Measurements from ENCODE around the gene RAPGEF5. TPM values are rescaled to one million over a fixed set of nuclear protein-coding genes. Genes with fewer than 3 reads are reported as not detected.

The RAPGEF5 gene
- total RNA-seq, 1 donor from 2014 or later = 139 TPM

- H3K36me3 ChIP-seq = no peaks in the 10 kb centered on the region
- H3K4me1 ChIP-seq = peaks cover 15% of the 10 kb centered on the region
- no peaks in the 10 kb centered on the region for H3K9me3 ChIP-seq
- H3K4me3 ChIP-seq = no peak overlapping the region
- ATAC-seq = no peak
- intact Hi-C loops (cut with DNase I) = loop anchor here (10.0 kb wide), 1 partner anchor 138 kb away; no protein-coding TSS in a partner anchor
- TF ChIP-seq CTCF (IDR thresholded peaks at IDR 0.05) = no peak
- H3K27ac ChIP-seq = no peak overlapping the region
- no peak for DNase-seq
- H3K27me3 ChIP-seq = no peaks in the 10 kb centered on the region
These were observed 103.9 kb downstream of the RAPGEF5 start for GRCh38 chr7:22252936-22253536.

- Histone ChIP-seq H3K36me3 (no peaks in the 10 kb centered on the region), H3K27ac (no peak overlapping the region), H3K4me1 (peaks cover 15% of the 10 kb centered on the region), H3K9me3 (no peaks in the 10 kb centered on the region), H3K27me3 (no peaks in the 10 kb centered on the region), H3K4me3 (no peak overlapping the region)
- no peak for TF ChIP-seq CTCF (IDR thresholded peaks at IDR 0.05)
- no peak for DNase-seq
- intact Hi-C loops (cut with DNase I) = loop anchor here (10.0 kb wide), 1 partner anchor 137 kb away; no protein-coding TSS in a partner anchor
- ATAC-seq = no peak
These were observed 104.9 kb downstream of the RAPGEF5 start for GRCh38 chr7:22252016-22252415.

DNA sequence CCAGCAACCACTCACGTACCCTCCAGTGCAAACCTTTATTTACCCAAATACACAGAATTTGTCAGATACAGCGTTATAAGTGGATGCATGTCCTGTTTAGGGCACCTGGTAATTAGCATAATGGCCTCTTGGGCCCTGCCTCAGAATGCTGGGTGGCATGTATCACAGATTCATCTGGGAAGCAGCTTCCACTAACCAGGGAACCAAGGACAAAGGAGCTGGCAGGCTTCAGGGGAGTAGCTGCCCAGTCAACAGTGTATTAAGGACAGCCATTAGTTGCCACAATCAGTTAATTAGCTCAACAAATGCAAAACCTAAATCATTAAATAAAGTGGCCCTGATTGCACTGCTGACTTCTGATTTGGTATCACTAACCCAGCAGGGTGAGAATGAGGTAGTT is 105.7 kb downstream of the RAPGEF5 start:
- Histone ChIP-seq H3K4me1 (peaks cover 10% of the 10 kb centered on the region), H3K27ac (no peak overlapping the region), H3K27me3 (no peaks in the 10 kb centered on the region), H3K36me3 (no peaks in the 10 kb centered on the region), H3K4me3 (no peak overlapping the region), H3K9me3 (no peaks in the 10 kb centered on the region)
- intact Hi-C loops (cut with DNase I) = loop anchor here (10.0 kb wide), 1 partner anchor 136 kb away; no protein-coding TSS in a partner anchor
- no peak for DNase-seq
- ATAC-seq = no peak
- TF ChIP-seq CTCF (IDR thresholded peaks at IDR 0.05) = no peak

GRCh38 chr7:22250390-22250789 is 106.6 kb downstream of the RAPGEF5 start:
- Histone ChIP-seq H3K9me3 (no peaks in the 10 kb centered on the region), H3K4me1 (peaks cover 2% of the 10 kb centered on the region), H3K4me3 (no peak overlapping the region), H3K27me3 (no peaks in the 10 kb centered on the region), H3K27ac (no peak overlapping the region), H3K36me3 (no peaks in the 10 kb centered on the region)
- no peak for TF ChIP-seq CTCF (IDR thresholded peaks at IDR 0.05)
- ATAC-seq = no peak
- intact Hi-C loops (cut with DNase I) = loop anchor here (10.0 kb wide), 1 partner anchor 136 kb away; no protein-coding TSS in a partner anchor
- no peak for DNase-seq

GRCh38 chr7:22248111-22248809 is 108.7 kb downstream of the RAPGEF5 start:
- Histone ChIP-seq H3K4me3 (no peak overlapping the region), H3K4me1 (no peaks in the 10 kb centered on the region), H3K9me3 (no peaks in the 10 kb centered on the region), H3K27me3 (no peaks in the 10 kb centered on the region), H3K36me3 (no peaks in the 10 kb centered on the region), H3K27ac (no peak overlapping the region)
- intact Hi-C loops (cut with DNase I) = no loop called here
- no peak for DNase-seq
- no peak for TF ChIP-seq CTCF (IDR thresholded peaks at IDR 0.05)
- no peak for ATAC-seq
